Body of pancreas (tissue), 4 donors: Measurements from ENCODE around the gene FAM120B.

Source experiments
- POLR2A ChIP-seq, 3 donors: fragments of 450-650 bp; IDR thresholded peaks; one replicate each; pipeline ENCODE4 v1.6.1; 2016; ENCODE audit warnings: antibody characterized with exemption in 3 of 3, mild to moderate bottlenecking in 2 of 3
- TF ChIP-seq, protein P1 (sequence below), 7 experiments: fragments of 450-650 bp in 4 of 7; fragments of 200-600 bp in 3 of 7; sonication (generic) in 3 of 7; IDR thresholded peaks; one replicate each; pipeline ENCODE4 v1.5.1; 2016 to 2019; ENCODE audit warnings: antibody characterized with exemption in 7 of 7

DNA sequence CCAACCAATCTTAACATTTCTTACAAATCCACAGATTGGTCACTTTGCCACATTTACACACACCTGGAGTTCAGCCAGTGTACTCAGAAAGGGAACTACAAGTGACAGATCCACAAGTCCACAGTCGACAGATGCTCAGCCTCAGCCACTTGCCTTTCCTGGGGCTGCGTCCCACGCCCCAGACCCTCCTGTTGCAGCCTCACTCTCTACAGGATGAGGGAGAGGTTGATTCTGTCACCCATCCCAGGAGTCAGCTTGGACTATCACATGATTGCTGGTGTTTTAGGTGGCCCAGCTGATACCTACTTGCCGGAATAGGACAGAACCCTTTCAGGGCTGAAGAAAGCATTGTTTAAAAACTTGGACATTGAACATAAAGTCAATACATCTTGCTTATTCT lies 108.8 kb downstream of the FAM120B start:
- TF ChIP-seq, protein P1, sequence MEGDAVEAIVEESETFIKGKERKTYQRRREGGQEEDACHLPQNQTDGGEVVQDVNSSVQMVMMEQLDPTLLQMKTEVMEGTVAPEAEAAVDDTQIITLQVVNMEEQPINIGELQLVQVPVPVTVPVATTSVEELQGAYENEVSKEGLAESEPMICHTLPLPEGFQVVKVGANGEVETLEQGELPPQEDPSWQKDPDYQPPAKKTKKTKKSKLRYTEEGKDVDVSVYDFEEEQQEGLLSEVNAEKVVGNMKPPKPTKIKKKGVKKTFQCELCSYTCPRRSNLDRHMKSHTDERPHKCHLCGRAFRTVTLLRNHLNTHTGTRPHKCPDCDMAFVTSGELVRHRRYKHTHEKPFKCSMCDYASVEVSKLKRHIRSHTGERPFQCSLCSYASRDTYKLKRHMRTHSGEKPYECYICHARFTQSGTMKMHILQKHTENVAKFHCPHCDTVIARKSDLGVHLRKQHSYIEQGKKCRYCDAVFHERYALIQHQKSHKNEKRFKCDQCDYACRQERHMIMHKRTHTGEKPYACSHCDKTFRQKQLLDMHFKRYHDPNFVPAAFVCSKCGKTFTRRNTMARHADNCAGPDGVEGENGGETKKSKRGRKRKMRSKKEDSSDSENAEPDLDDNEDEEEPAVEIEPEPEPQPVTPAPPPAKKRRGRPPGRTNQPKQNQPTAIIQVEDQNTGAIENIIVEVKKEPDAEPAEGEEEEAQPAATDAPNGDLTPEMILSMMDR (IDR thresholded peaks at IDR 0.05), result no peak
- no peak for TF ChIP-seq POLR2A (IDR thresholded peaks at IDR 0.05)
